Fibroblast of lung (primary cell): ENCODE results near the gene CMTM4.

Source experiments
- CTCF ChIP-seq, 2 donors: IDR thresholded peaks in 1 of 2; conservative IDR thresholded peaks in 1 of 2; 1 replicate in 1 of 2; 2 replicates in 1 of 2; pipeline ENCODE4 v1.5.1; 2011 to 2012; ENCODE audit warnings: low read length in 2 of 2, control low read depth in 1 of 2, inconsistent platforms in 1 of 2, low read depth in 1 of 2, mild to moderate bottlenecking in 1 of 2
- EZH2 ChIP-seq: IDR thresholded peaks from 2 replicates; pipeline ENCODE4 v1.5.1; 2012; ENCODE audit warnings: low read length, control low read depth, mild to moderate bottlenecking; ENCODE audit errors: missing control alignments

- no peak for TF ChIP-seq CTCF (conservative IDR thresholded peaks at IDR 0.05 in 1 of 2, IDR thresholded peaks at IDR 0.05 in 1 of 2; ENCODE audit: low read depth in 1 of 2, low read length in 2 of 2)
- no peak for TF ChIP-seq EZH2
Measured at GRCh38 chr16:66621973-66622372, 74.6 kb downstream of the CMTM4 start.
